Activated CD4-positive, alpha-beta T cell treated with anti-CD3 and anti-CD28 coated beads, Interleukin-2, amount 50 U/mL, for 48 hours (primary cell): ENCODE data around the gene ESPNL.

ENCODE experiments used
- DNase-seq, 2 experiments: peaks; one replicate each; pipeline ENCODE4 v3.0.0-alpha.2; 2020

Gene ESPNL

GRCh38 chr2:238144262-238144661, 44.1 kb downstream of the ESPNL start:
- DNase-seq, result no peak

- DNase-seq, result no peak
Observed at GRCh38 chr2:238145046-238145445, 44.9 kb downstream of the ESPNL start.

DNA sequence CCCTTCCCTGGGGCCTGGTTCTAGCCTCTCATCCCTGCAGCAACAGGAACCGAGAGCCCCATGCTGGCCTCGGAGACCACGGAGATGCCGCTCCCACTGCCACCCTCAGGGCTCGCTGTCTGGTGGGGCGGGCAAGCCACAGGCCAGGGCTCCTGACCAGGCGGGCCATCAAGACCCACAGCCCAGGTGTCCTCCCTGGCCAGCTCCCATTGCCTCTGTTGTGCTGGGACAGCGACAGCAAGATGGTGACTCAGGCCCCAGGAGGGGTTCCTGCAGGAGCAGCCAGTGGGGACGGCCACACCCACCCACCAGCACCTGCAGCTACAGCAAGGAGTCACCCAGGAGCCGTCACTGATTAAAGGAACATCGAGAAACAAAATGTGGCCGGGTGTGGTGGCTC, 45.7 kb downstream of the ESPNL start:
- no peak for DNase-seq

DNA sequence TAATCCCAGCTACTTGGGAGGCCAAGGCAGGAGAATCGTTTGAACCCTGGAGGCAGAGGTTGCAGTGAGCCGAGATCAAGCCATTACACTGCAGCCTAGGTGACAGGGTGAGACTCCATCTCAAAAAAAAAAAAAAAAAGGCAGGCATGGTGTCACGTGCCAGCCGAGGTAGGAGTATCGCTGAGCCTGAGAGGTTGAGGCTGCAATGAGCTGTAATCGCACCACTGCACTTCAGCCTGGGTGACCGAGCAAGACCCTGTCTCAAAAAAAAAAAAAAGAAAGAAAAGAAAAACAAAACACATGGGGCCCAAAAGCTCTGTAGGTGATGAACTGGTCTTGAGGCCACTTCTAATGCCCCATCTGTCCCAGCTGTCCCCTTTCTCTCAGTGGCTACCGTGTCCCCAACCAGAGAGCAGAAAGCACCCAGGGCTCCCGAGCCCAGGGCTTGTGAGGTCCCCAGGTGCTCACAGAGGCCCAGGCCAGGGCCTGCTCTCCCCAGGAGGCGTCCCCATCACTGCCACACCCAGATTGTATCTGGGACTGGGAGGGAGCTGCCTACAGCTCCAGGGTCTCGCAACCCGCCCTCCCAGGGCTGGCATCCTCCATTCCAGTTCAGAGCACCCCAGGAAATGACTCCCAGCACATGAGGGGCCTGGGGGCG, 46.9 kb downstream of the ESPNL start:
- no peak for DNase-seq

DNA sequence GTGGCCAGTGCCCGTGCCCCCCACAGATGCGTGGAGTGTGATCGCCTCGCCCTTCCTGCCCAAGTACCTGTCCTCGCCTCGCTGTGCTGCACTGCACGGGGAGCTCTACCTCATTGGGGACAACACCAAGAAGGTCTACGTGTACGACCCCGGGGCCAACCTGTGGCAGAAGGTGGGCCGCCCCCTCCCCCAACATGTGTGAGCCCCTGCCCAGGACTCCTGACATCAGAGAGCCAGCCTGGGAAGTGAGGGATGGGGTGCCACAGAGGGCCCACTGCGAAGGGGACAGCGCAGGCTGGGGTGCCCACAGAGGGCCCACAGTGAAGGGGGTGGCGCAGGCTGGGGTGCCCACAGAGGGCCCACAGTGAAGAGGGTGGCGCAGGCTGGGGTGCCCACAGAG, 48.8 kb downstream of the ESPNL start:
- DNase-seq, result no peak

- no peak for DNase-seq
Observed at GRCh38 chr2:238149841-238150572, 49.9 kb downstream of the ESPNL start.

GRCh38 chr2:238150686-238151085, 50.5 kb downstream of the ESPNL start:
- no peak for DNase-seq

DNA sequence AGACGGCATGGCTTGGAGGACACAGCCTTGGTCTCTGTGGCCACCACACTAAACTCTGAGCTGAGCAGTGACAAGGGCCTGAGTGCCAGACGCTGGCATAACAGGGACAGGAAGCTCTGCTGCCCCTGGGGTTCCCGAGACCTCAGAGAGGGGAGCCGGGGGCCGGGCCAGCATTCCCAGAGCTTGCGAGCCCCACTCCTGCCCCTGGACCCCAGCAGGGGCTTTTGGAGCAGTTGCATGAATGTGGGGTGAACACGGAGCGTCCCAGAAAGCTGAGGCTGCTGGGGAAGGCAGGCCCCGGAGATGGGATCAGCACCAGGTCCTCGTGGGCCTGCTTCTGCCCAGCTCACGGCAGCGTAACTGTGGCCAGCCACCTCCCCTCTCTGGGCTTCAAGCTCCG, 51.1 kb downstream of the ESPNL start:
- no peak for DNase-seq

DNA sequence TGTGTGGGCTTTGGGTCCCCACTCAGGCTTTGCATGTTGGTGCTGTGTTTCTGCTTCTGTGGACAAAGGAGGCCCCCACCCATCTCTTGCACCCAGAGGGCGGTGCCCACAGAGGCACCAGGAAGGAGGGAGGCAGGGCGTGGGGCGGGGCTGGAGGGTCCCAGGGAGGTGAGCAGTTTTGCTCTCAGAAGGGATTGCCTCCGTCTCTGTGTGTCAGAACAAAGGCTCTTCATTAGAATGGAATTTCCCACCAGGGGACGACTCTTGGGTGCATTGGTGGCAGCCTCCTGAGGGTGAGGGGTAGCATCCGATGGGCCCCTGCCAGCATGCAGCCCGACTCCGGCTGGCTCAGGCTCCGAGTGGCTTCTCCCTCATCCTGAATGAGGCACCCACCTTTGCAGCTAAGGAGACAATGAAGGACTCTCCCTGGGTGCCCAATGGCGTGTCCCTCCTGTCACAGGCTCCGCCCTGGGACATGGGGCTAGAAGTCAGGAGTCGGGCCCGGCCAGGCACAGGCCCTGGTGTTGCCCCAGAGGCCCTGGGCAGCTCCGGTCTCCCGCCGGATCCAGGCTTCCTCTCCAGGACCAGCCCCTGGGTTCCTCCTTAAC, 51.6 kb downstream of the ESPNL start:
- DNase-seq, result no peak

GRCh38 chr2:238152771-238153688, 52.9 kb downstream of the ESPNL start:
- no peak for DNase-seq

- DNase-seq, result no peak
Observed at GRCh38 chr2:238154570-238154969, 54.4 kb downstream of the ESPNL start.

GRCh38 chr2:238155051-238155760, 55.1 kb downstream of the ESPNL start:
- DNase-seq, result no peak

DNA sequence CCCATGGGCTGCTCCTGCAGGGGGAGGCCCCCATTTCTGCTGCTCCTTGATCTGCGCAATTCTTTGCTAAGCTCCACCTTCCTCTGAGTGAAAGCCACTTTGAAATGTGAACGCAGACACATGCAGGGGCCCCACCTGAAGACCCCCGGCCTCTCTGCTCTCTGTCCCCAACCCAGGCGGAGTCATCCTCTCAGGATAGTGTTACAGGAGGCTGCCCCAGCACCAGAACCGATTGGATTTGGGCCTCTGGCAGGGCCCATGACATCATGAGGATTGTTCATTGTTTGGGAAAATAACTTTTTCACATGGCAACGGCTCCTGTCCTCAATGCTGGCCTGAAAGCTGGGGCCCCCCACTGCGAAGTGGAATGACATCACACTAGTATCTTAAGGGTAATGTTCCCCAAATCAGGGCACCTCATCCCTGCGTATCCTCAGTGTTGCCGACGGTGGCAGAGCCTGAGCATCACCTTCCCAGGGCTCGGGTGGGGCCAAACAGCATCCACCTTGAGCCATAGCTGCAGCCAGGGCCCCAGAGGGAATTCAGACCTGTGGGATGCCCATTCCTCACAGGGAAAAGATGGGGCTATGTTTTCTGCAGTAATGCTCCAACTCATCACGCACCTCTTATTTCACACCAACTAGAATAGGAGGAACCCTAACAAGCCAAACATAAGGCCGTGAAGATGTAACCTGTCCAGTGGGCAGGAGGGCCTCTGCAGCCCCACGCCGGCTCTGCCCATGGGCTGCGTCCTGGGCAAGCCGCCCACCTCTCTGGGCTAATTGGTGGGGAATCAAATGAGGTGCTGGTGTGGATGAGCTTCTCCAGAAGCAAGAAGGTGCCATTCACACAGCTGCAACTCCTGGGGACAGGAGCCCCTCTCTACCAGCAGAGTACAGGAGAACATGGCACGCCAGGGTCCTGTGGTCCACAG, 55.9 kb downstream of the ESPNL start:
- no peak for DNase-seq

GRCh38 chr2:238157506-238158017, 57.4 kb downstream of the ESPNL start:
- DNase-seq, result no peak

GRCh38 chr2:238158018-238158508, 57.9 kb downstream of the ESPNL start:
- DNase-seq, result no peak

DNA sequence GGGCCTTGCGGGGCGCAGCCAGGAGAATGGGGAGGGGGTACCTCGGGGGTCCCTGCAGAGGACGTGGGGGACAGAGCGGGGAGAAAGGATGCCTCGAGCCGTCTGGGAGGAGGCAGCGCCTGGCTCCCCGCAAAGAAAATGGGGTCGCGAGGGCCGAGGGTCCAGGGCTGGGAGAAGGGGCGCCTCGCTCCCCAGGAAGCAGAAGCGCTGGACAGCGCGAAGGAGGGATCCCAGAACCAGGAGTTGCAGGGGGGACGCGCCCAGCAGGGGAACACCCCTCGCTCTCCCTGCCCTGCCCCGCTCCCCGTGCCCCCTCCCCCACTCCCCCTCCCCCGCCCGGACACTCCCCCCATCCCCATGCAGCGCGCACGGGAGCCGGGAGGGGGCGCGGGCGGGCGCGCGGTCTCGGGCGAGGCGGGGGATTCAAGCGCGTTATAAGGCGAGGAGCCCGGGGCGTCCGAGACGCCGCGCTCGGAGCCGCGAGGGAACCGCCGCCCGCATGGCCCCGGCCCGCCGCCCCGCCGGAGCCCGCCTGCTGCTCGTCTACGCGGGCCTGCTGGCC, 58.5 kb downstream of the ESPNL start, which contains the start of gene ERFE:
Gene ERFE, plus strand, starts transcription at position 462 of the 562 bp plus-strand sequence. Its CDS starts 38 bp downstream, at position 500.
- DNase-seq, result peak; percentile 59 to 62

GRCh38 chr2:238159071-238159539, 59.0 kb downstream of the ESPNL start:
- DNase-seq, result peak; percentile 29 to 35

DNA sequence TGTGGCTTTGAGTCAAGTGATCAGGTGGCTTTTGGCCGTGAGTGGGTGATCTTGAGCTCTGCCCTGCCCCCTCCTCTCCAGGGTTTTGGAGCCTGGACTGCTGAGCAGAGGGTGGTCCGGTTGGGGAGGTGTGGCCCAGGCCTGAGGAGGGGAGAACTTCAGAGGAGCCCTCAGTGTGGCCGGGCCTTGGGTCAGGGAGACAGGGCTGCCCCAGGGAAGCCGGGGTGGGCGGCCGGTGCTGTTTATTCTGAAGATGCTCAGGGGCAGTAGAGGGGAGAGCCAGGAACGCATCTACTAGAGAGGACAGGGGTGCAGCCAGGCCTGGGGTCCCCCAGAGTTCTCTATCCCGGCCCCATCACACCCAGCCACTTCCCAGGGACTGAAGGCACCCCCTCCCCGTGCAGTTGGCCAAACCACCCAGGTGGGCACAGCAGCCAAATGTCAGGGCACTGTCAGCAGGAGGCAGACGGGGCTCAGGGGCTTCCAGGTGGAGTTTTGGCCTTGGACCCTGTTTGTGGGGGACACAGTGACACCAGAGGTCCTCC, 59.6 kb downstream of the ESPNL start:
- no peak for DNase-seq

DNA sequence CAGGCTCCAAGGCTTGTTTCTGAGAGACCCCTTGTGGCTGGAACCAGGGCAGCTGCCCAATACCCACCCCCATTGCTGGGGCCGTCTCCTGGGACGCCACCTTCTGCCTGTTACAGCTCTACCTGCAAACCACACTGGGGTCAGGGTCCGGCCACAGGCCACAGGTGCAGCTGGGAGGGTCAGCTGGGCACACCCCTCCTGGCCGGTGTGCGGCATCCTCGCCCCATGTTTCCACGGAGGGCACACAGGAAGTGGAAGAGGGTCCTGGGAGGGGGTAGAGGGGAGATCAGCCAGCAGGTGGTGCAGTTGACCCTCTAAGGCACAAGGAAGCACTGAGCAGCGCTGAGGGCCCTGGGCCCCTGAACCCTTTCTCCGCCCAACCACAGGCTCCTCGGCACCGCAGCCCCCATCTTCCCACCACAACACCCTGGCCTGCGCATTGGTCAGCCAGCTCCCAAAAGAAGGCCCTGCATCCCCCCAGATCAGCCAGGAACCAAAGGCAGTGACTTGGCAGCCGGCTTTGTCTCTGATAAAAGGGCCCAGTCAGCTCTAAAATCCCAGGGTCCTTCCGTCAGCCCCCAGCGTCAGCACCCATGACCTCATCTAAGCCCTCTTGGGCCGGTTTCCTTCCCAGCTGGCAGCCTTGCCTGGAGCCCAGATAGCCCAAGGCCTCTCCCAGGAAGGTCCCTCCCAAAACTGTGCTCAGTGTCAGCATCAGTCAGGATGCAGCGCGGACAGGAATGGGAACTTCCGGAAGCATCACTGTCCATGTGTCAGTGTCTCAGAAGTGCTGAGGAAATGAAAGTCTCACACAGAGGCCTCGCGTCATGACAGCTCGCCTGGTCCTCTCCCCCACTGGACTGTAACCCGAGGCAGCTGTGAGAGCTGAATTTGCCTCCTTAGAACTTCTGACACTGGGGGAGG, 60.3 kb downstream of the ESPNL start:
- peak in 1 of 2 experiments; percentile 21 for DNase-seq
